ENCODE data around the gene RANBP1.

DNA sequence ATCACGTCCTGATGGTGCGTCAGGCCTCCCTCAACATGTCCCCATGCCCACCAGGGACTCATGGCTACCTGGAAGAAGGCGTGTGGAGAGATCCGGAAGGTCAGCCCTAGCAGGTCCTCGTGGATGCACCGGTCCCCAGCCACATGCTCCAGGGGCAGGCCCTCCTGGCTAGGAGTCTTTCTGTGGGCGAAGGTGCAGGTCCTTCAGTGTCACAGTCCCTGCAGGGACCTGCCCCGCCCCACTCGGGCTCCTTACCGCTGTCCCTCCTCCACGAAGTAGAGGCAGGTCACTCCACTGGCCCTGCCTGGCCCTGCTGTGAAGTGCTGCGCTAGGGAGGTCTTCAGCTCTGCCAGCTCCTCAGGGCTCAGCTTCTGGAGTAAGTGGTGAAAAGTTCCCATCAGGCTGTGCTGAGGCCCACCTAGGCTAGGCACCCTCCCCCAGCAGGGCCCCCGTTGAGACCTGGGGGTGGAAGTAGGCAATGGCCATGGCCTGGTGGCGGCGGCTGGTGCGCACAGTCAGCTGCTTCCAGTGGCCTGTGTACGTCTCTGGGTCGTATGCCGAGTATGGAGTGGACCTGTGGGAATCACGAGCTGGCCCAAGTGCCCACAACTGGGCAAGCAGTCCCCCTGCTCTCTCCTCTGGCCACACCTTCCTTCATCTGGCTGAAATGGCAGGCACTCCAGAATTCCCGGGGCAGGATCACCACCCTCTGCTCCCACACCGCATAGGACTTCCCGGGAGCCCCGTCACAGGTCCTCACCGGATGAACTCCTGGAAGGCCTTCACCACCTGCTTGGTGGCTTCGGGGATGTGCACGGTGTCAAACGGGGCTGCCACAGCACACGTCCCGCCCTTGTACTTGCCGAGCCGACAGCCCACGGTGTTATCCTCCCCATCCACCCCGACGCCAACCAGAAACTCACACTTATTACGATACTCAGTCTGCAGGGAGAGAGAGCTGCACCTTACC, 1.1 kb upstream of the RANBP1 start:
- TF ChIP-seq EZH2 (IDR thresholded peaks at IDR 0.05; ENCODE audit: borderline replicate concordance, insufficient read depth, low read depth, low read length, poor library complexity, severe bottlenecking): no peak
- TF ChIP-seq, protein P1, sequence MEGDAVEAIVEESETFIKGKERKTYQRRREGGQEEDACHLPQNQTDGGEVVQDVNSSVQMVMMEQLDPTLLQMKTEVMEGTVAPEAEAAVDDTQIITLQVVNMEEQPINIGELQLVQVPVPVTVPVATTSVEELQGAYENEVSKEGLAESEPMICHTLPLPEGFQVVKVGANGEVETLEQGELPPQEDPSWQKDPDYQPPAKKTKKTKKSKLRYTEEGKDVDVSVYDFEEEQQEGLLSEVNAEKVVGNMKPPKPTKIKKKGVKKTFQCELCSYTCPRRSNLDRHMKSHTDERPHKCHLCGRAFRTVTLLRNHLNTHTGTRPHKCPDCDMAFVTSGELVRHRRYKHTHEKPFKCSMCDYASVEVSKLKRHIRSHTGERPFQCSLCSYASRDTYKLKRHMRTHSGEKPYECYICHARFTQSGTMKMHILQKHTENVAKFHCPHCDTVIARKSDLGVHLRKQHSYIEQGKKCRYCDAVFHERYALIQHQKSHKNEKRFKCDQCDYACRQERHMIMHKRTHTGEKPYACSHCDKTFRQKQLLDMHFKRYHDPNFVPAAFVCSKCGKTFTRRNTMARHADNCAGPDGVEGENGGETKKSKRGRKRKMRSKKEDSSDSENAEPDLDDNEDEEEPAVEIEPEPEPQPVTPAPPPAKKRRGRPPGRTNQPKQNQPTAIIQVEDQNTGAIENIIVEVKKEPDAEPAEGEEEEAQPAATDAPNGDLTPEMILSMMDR (IDR thresholded peaks at IDR 0.05): no peak
